Stimulated activated CD8-positive, alpha-beta memory T cell treated with anti-CD3 and anti-CD28 coated beads, Interleukin-12 subunit alpha, Interleukin-12 subunit beta, amount 100 ng/mL, for 4 hours (primary cell): ENCODE results near the gene AP4M1.
A peak's percentile ranks its signal among the peaks of the same experiment; 100 is the strongest.
"Not testable (repeated sequence)": the region's sequence is repeated elsewhere in the genome, so short reads cannot be mapped to it uniquely, and the experiment has no call there.

Experiments used
- DNase-seq: peaks from one replicate; pipeline ENCODE4 v3.0.0-alpha.2; 2020; ENCODE audit warnings: low read depth

The AP4M1 gene

GRCh38 chr7:100109521-100110163, 8.2 kb downstream of the AP4M1 start:
- no peak for DNase-seq

- DNase-seq: no peak
These were observed 9.7 kb downstream of the AP4M1 start for GRCh38 chr7:100111156-100111555.

GRCh38 chr7:100111914-100112313, 10.5 kb downstream of the AP4M1 start:
- DNase-seq: no peak

GRCh38 chr7:100115026-100115425, 13.6 kb downstream of the AP4M1 start:
- no peak for DNase-seq

- DNase-seq: no peak
These were observed 17.1 kb downstream of the AP4M1 start for GRCh38 chr7:100118388-100119071.

- DNase-seq: peak; percentile 87
These were observed 17.9 kb downstream of the AP4M1 start, which contains the start of the genes CNPY4 and TAF6 for GRCh38 chr7:100119072-100119969. CNPY4 (plus strand) TSS chr7:100119634; CDS start chr7:100119745, 111 bp downstream. TAF6 (minus strand) TSS chr7:100119358; CDS start chr7:100114209, 5,149 bp downstream.

GRCh38 chr7:100119970-100120732, 18.7 kb downstream of the AP4M1 start:
- DNase-seq: peak; percentile 44

GRCh38 chr7:100120733-100121036, 19.2 kb downstream of the AP4M1 start:
- no peak for DNase-seq

GRCh38 chr7:100122067-100122466, 20.6 kb downstream of the AP4M1 start:
- DNase-seq: no peak

- no peak for DNase-seq
These were observed 21.1 kb downstream of the AP4M1 start for GRCh38 chr7:100122568-100122967.

GRCh38 chr7:100124301-100125230, 23.1 kb downstream of the AP4M1 start:
- no peak for DNase-seq

- DNase-seq: no peak
These were observed 24.9 kb downstream of the AP4M1 start for GRCh38 chr7:100126239-100126930.

GRCh38 chr7:100126931-100127865, 25.8 kb downstream of the AP4M1 start, which contains the start of gene MBLAC1:
MBLAC1 (plus strand) TSS chr7:100126967; CDS start chr7:100127396, 429 bp downstream.
- peak; percentile 79 for DNase-seq

- no peak for DNase-seq
These were observed 26.6 kb downstream of the AP4M1 start for GRCh38 chr7:100127866-100128636.

- DNase-seq: no peak
These were observed 27.2 kb downstream of the AP4M1 start for GRCh38 chr7:100128637-100128963.

GRCh38 chr7:100130220-100130607, 28.8 kb downstream of the AP4M1 start:
- DNase-seq: not testable (repeated sequence)

GRCh38 chr7:100130608-100131453, 29.4 kb downstream of the AP4M1 start:
- DNase-seq: peak; percentile 64
